ENCODE data around the gene ILF3. TPM values are rescaled to one million over a fixed set of nuclear protein-coding genes. Genes with fewer than 3 reads are reported as not detected.
A peak's percentile ranks its signal among the peaks of the same experiment; 100 is the strongest.

ILF3 gene
- total and polyA plus RNA-seq, 10 of the 15 experiments (the other 5 are each of a cell fraction or from before 2014, with no cell fraction given), result 28.1 to 383 (median 176) TPM

DNA sequence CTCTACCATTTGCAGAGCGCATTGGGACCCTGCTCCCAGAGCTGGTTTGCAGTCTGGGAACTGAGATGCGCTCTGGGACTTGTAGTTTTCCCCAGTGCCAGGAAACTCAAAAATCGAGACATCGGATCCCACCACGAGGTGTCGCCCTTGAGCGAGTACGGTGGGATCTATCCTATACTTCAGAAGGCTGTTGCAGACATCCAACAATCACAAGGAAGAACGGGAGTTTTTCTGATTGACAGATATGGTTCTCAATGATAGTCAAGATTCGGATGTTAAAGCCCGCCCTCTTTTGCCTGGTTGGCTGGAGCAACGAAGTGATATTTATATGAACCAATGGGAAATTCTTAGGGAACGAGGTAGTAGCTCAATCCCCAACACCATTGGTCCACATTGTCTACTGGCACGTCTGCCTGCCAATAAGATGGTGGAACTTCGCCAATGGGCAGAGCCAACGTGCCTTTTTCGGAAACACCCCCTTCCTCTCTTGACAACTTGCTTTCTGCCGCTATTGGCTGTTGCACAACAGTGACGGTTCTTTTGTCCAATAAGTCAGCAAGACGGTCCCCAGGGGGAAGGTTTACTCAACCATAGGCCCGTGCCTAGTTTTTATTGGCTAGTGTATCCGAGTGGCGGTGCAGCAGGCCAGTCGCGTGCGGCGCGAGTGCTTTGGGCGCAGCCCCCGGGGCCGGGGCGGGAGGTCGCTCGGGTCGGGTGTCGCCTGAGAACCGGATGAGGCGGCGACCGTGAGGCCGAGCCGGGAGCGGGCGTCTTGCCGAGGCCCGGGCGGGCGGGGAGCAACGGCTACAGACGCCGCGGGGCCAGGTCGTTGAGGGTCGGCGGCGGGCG lies 63.4 kb downstream of the ILF3 start, which contains the start of gene DNM2 (continued):
- TF ChIP-seq, protein P1, sequence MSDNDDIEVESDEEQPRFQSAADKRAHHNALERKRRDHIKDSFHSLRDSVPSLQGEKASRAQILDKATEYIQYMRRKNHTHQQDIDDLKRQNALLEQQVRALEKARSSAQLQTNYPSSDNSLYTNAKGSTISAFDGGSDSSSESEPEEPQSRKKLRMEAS (IDR thresholded peaks at IDR 0.05; ENCODE audit: low read depth, low read length), result peak; percentile 41
- TF ChIP-seq RCOR1 (conservative IDR thresholded peaks at IDR 0.05; ENCODE audit: low read depth, low read length) (no peak), RUNX3 (IDR thresholded peaks at IDR 0.05; ENCODE audit: low read length) (peak; percentile 14; the same call in 1 of the 2 replicates), NFYA (IDR thresholded peaks at IDR 0.05; ENCODE audit: borderline replicate concordance, low read depth, low read length) (peak; percentile 100), SREBF1 (IDR thresholded peaks at IDR 0.05; ENCODE audit: low read length) (peak; percentile 55), SP1 (IDR thresholded peaks at IDR 0.05; ENCODE audit: low read depth, low read length) (peak; percentile 100), TARDBP (IDR thresholded peaks at IDR 0.05; ENCODE audit: borderline replicate concordance) (peak; percentile 77; the same call in 1 of the 2 replicates), EP300 (IDR thresholded peaks at IDR 0.05; ENCODE audit: borderline replicate concordance in 1 of 2, control insufficient read depth in 1 of 2, low read depth in 2 of 2, low read length in 2 of 2) (no peak), YBX1 (IDR thresholded peaks at IDR 0.05) (peak; percentile 47; the same call in 1 of the 2 replicates), ZNF207 (IDR thresholded peaks at IDR 0.05; ENCODE audit: borderline replicate concordance) (0 out of 2 replicates have a peak, but pooled peaks have one; percentile 77), RAD21 (IDR thresholded peaks at IDR 0.05; ENCODE audit: insufficient read depth, low read depth, low read length) (peak; percentile 79), STAT1 (conservative IDR thresholded peaks at IDR 0.05) (peak; percentile 81; the same call in 1 of the 2 replicates), DPF2 (IDR thresholded peaks at IDR 0.05) (peak; percentile 100), SIX5 (IDR thresholded peaks at IDR 0.05; ENCODE audit: low read depth, low read length, severe bottlenecking) (peak; percentile 87), POLR2A (IDR thresholded peaks at IDR 0.05; ENCODE audit: low read depth, low read length) (peak; percentile 94), SMC3 (IDR thresholded peaks at IDR 0.05; ENCODE audit: borderline replicate concordance, low read length) (peak; percentile 83; the same call in 1 of the 2 replicates), ZSCAN29 (IDR thresholded peaks at IDR 0.05) (no peak)
- TF ChIP-seq, protein P2, sequence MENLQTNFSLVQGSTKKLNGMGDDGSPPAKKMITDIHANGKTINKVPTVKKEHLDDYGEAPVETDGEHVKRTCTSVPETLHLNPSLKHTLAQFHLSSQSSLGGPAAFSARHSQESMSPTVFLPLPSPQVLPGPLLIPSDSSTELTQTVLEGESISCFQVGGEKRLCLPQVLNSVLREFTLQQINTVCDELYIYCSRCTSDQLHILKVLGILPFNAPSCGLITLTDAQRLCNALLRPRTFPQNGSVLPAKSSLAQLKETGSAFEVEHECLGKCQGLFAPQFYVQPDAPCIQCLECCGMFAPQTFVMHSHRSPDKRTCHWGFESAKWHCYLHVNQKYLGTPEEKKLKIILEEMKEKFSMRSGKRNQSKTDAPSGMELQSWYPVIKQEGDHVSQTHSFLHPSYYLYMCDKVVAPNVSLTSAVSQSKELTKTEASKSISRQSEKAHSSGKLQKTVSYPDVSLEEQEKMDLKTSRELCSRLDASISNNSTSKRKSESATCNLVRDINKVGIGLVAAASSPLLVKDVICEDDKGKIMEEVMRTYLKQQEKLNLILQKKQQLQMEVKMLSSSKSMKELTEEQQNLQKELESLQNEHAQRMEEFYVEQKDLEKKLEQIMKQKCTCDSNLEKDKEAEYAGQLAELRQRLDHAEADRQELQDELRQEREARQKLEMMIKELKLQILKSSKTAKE (IDR thresholded peaks at IDR 0.05; ENCODE audit: low read depth, poor library complexity, severe bottlenecking), result peak; percentile 100
- TF ChIP-seq, protein P3, sequence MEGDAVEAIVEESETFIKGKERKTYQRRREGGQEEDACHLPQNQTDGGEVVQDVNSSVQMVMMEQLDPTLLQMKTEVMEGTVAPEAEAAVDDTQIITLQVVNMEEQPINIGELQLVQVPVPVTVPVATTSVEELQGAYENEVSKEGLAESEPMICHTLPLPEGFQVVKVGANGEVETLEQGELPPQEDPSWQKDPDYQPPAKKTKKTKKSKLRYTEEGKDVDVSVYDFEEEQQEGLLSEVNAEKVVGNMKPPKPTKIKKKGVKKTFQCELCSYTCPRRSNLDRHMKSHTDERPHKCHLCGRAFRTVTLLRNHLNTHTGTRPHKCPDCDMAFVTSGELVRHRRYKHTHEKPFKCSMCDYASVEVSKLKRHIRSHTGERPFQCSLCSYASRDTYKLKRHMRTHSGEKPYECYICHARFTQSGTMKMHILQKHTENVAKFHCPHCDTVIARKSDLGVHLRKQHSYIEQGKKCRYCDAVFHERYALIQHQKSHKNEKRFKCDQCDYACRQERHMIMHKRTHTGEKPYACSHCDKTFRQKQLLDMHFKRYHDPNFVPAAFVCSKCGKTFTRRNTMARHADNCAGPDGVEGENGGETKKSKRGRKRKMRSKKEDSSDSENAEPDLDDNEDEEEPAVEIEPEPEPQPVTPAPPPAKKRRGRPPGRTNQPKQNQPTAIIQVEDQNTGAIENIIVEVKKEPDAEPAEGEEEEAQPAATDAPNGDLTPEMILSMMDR (IDR thresholded peaks at IDR 0.05 in 2 of 3, conservative IDR thresholded peaks at IDR 0.05 in 1 of 3; ENCODE audit: control insufficient read depth in 2 of 3, extremely low read depth in 1 of 3, insufficient read depth in 1 of 3, low read depth in 3 of 3, low read length in 3 of 3), result peak; percentile 69 to 96 (median 89)
- TF ChIP-seq, protein P4, sequence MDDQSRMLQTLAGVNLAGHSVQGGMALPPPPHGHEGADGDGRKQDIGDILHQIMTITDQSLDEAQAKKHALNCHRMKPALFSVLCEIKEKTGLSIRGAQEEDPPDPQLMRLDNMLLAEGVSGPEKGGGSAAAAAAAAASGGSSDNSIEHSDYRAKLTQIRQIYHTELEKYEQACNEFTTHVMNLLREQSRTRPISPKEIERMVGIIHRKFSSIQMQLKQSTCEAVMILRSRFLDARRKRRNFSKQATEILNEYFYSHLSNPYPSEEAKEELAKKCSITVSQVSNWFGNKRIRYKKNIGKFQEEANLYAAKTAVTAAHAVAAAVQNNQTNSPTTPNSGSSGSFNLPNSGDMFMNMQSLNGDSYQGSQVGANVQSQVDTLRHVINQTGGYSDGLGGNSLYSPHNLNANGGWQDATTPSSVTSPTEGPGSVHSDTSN (IDR thresholded peaks at IDR 0.05; ENCODE audit: insufficient replicate concordance, low read depth, low read length), result peak; percentile 96
- TF ChIP-seq, protein P5, sequence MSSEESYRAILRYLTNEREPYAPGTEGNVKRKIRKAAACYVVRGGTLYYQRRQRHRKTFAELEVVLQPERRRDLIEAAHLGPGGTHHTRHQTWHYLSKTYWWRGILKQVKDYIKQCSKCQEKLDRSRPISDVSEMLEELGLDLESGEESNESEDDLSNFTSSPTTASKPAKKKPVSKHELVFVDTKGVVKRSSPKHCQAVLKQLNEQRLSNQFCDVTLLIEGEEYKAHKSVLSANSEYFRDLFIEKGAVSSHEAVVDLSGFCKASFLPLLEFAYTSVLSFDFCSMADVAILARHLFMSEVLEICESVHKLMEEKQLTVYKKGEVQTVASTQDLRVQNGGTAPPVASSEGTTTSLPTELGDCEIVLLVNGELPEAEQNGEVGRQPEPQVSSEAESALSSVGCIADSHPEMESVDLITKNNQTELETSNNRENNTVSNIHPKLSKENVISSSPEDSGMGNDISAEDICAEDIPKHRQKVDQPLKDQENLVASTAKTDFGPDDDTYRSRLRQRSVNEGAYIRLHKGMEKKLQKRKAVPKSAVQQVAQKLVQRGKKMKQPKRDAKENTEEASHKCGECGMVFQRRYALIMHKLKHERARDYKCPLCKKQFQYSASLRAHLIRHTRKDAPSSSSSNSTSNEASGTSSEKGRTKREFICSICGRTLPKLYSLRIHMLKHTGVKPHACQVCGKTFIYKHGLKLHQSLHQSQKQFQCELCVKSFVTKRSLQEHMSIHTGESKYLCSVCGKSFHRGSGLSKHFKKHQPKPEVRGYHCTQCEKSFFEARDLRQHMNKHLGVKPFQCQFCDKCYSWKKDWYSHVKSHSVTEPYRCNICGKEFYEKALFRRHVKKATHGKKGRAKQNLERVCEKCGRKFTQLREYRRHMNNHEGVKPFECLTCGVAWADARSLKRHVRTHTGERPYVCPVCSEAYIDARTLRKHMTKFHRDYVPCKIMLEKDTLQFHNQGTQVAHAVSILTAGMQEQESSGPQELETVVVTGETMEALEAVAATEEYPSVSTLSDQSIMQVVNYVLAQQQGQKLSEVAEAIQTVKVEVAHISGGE (CRISPR knock-in tag; IDR thresholded peaks at IDR 0.05), result no peak
